Neural cell (in vitro differentiated cells): ENCODE results near the gene MOSMO. TPM values are rescaled to one million over a fixed set of nuclear protein-coding genes. Genes with fewer than 3 reads are reported as not detected.
"Not testable (repeated sequence)": the region's sequence is repeated elsewhere in the genome, so short reads cannot be mapped to it uniquely, and the experiment has no call there.

Experiments used
- H2AFZ ChIP-seq: fragments of 200-600, 300-800 bp; sonication (generic), shearing (Covaris generic); 2 replicates; pipeline ENCODE4 v1.6.0; 2014; ENCODE audit warnings: low read depth, mild to moderate bottlenecking, antibody characterized with exemption, low read length, moderate library complexity
- H3F3A ChIP-seq: fragments of 200-600 bp; shearing (Covaris generic); 2 replicates; pipeline ENCODE4 v1.6.1; 2016; ENCODE audit warnings: mild to moderate bottlenecking, moderate library complexity, mixed read lengths, antibody characterized with exemption, low read length; ENCODE audit not compliant: insufficient read depth, poor library complexity, severe bottlenecking
- H3K27ac ChIP-seq: fragments of 200-600, 300-800 bp; sonication (generic), shearing (Covaris generic); 2 replicates; pipeline ENCODE4 v1.5.1; 2014; ENCODE audit warnings: mild to moderate bottlenecking, low read length, moderate library complexity
- H3K27me3 ChIP-seq: fragments of 300-800, 200-600 bp; sonication (generic), shearing (Covaris generic); 2 replicates; pipeline ENCODE4 v1.6.0; 2014; ENCODE audit warnings: mild to moderate bottlenecking, low read depth, low read length, moderate library complexity; ENCODE audit not compliant: insufficient read depth
- H3K36me3 ChIP-seq: fragments of 300-800, 200-600 bp; sonication (generic), shearing (Covaris generic); 2 replicates; pipeline ENCODE4 v1.5.1; 2014; ENCODE audit warnings: mild to moderate bottlenecking, antibody characterized with exemption, low read length, moderate library complexity; ENCODE audit not compliant: insufficient read depth
- H3K4me2 ChIP-seq: fragments of 300-800, 200-600 bp; sonication (generic), shearing (Covaris generic); 2 replicates; pipeline ENCODE4 v1.6.0; 2014; ENCODE audit warnings: mild to moderate bottlenecking, low read length
- H3K4me3 ChIP-seq: fragments of 300-800, 200-600 bp; sonication (generic), shearing (Covaris generic); 2 replicates; pipeline ENCODE4 v1.5.1; 2014; ENCODE audit warnings: mild to moderate bottlenecking, low read length, moderate library complexity
- H3K79me2 ChIP-seq: fragments of 200-600 bp; shearing (Covaris generic); replicated peaks from 2 replicates; pipeline ENCODE4 v1.6.0; 2014; ENCODE audit warnings: mild to moderate bottlenecking, low read length, moderate library complexity; ENCODE audit not compliant: insufficient read depth
- H3K9ac ChIP-seq: fragments of 300-800, 200-600 bp; sonication (generic), shearing (Covaris generic); 2 replicates; pipeline ENCODE4 v1.6.1; 2016; ENCODE audit warnings: mild to moderate bottlenecking, low read length, mixed read lengths
- H3K9me2 ChIP-seq: fragments of 200-600 bp; shearing (Covaris generic); 2 replicates; pipeline ENCODE4 v1.6.1; 2016; ENCODE audit warnings: mild to moderate bottlenecking, low read length, mixed read lengths; ENCODE audit not compliant: insufficient read depth
- H3K9me3 ChIP-seq: fragments of 200-600, 300-800 bp; sonication (generic), shearing (Covaris generic); 2 replicates; pipeline ENCODE4 v1.6.1; 2016; ENCODE audit warnings: mild to moderate bottlenecking, mixed run types, low read length, moderate library complexity, mixed read lengths
- H4K20me1 ChIP-seq: fragments of 200-600 bp; shearing (Covaris generic); 2 replicates; pipeline ENCODE4 v1.6.1; 2016; ENCODE audit warnings: mild to moderate bottlenecking, mixed run types; ENCODE audit not compliant: insufficient read depth
- CTCF ChIP-seq: fragments of 450-650 bp; IDR thresholded peaks from 2 replicates; pipeline ENCODE4 v1.5.1; 2014; ENCODE audit warnings: antibody characterized with exemption, mild to moderate bottlenecking, moderate library complexity; ENCODE audit not compliant: poor library complexity, severe bottlenecking
- EP300 ChIP-seq: fragments of 450-650 bp; conservative IDR thresholded peaks from 2 replicates; pipeline ENCODE4 v1.6.1; 2014; ENCODE audit warnings: antibody characterized with exemption, mild to moderate bottlenecking, moderate library complexity; ENCODE audit not compliant: poor library complexity, severe bottlenecking
- EZH2 ChIP-seq: fragments of 200-600, 300-800 bp; shearing (Covaris generic), sonication (generic); IDR thresholded peaks from 2 replicates; pipeline ENCODE4 v1.6.1; 2014; ENCODE audit warnings: antibody characterized with exemption, low read length, borderline replicate concordance, mild to moderate bottlenecking; ENCODE audit not compliant: insufficient read depth, poor library complexity, severe bottlenecking
- MXI1 ChIP-seq: fragments of 450-650 bp; conservative IDR thresholded peaks from 2 replicates; pipeline ENCODE4 v1.6.1; 2014; ENCODE audit warnings: antibody characterized with exemption, mild to moderate bottlenecking; ENCODE audit not compliant: poor library complexity, severe bottlenecking
- POLR2AphosphoS5 ChIP-seq: IDR thresholded peaks from 2 replicates; pipeline ENCODE4 v1.6.1; 2012
- RAD21 ChIP-seq: fragments of 450-650 bp; conservative IDR thresholded peaks from 2 replicates; pipeline ENCODE4 v1.6.1; 2014; ENCODE audit warnings: antibody characterized with exemption, mild to moderate bottlenecking, moderate library complexity
- REST ChIP-seq: IDR thresholded peaks from 2 replicates; pipeline ENCODE4 v1.6.1; 2012; ENCODE audit warnings: borderline replicate concordance
- SMC3 ChIP-seq: fragments of 450-650 bp; conservative IDR thresholded peaks from 2 replicates; pipeline ENCODE4 v1.6.1; 2014; ENCODE audit warnings: antibody characterized with exemption, mild to moderate bottlenecking, moderate library complexity; ENCODE audit not compliant: poor library complexity
- TAF1 ChIP-seq: IDR thresholded peaks from 2 replicates; pipeline ENCODE4 v1.6.1; 2012; ENCODE audit warnings: low read depth
- polyA plus RNA-seq: library from polyadenylated mRNA; depleted of rRNA; stranded (reverse); fragments of >200 nt; gene quantifications from 2 replicates; pipeline ENCODE4 v1.2.3, GENCODE V29; 2014

The MOSMO gene
- polyA plus RNA-seq, 1 donor from 2014 or later, result 56.3 TPM

- no peaks in the 10 kb centered on the region for H3K9me2 ChIP-seq
- no peaks in the 10 kb centered on the region for H3K79me2 ChIP-seq
- H2AFZ ChIP-seq, result no peak overlapping the region
These were observed 10.0 kb upstream of the MOSMO start for GRCh38 chr16:21997697-21998480.

GRCh38 chr16:22001591-22001990, 6.3 kb upstream of the MOSMO start:
- H3K4me2 ChIP-seq, result no peak overlapping the region
- H4K20me1 ChIP-seq, result no peaks in the 10 kb centered on the region
- TF ChIP-seq MXI1, result no peak
- TF ChIP-seq CTCF, result no peak
- TF ChIP-seq TAF1, result no peak
- no peak overlapping the region for H3K4me3 ChIP-seq
- no peaks in the 10 kb centered on the region for H3F3A ChIP-seq
- no peaks in the 10 kb centered on the region for H3K79me2 ChIP-seq
- no peaks in the 10 kb centered on the region for H3K27me3 ChIP-seq
- no peaks in the 10 kb centered on the region for H3K9me3 ChIP-seq
- H3K9ac ChIP-seq, result no peak overlapping the region
- no peaks in the 10 kb centered on the region for H3K36me3 ChIP-seq
- no peaks in the 10 kb centered on the region for H3K9me2 ChIP-seq
- H3K27ac ChIP-seq, result no peak overlapping the region
- H2AFZ ChIP-seq, result no peak overlapping the region

More at GRCh38 chr16:21997697-21998480, 10.0 kb upstream of the MOSMO start:
- Histone ChIP-seq H3K27ac (no peak overlapping the region), H3K9ac (no peak overlapping the region), H3K36me3 (no peaks in the 10 kb centered on the region), H3K4me3 (no peak overlapping the region), H3K27me3 (no peaks in the 10 kb centered on the region), H3K9me3 (no peaks in the 10 kb centered on the region), H3K4me2 (no peak overlapping the region), H3F3A (no peaks in the 10 kb centered on the region), H4K20me1 (no peaks in the 10 kb centered on the region)
- no peak for TF ChIP-seq EP300
- no peak for TF ChIP-seq MXI1
- no peak for TF ChIP-seq POLR2AphosphoS5
- no peak for TF ChIP-seq RAD21
- no peak for TF ChIP-seq SMC3
- TF ChIP-seq TAF1, result no peak
- TF ChIP-seq EZH2, result no peak
- no peak for TF ChIP-seq REST
- TF ChIP-seq CTCF, result no peak

GRCh38 chr16:22002047-22002446, 5.9 kb upstream of the MOSMO start:
- not testable (repeated sequence) for H3K79me2 ChIP-seq, H3K27ac ChIP-seq, H3K9me2 ChIP-seq, H3K27me3 ChIP-seq, H3F3A ChIP-seq, H3K4me3 ChIP-seq, H2AFZ ChIP-seq, H3K36me3 ChIP-seq, H3K9ac ChIP-seq, H3K4me2 ChIP-seq, H3K9me3 ChIP-seq, H4K20me1 ChIP-seq
